HepG2 (cell line): Measurements from ENCODE around the gene AGBL1. TPM values are rescaled to one million over a fixed set of nuclear protein-coding genes. Genes with fewer than 3 reads are reported as not detected.
"Not testable (repeated sequence)": the region's sequence is repeated elsewhere in the genome, so short reads cannot be mapped to it uniquely, and the experiment has no call there.

Experiments
- ATAC-seq: fragments of 200-7000 bp; cut with Tn5 transposase; 3 replicates; pipeline ENCODE4 v1.9.1; 2020; ENCODE audit warnings: mild to moderate bottlenecking, moderate library complexity
- BruUV-seq: library from RNA; stranded (reverse); fragments of 400-500 nt; replicated peaks from 2 replicates; lab custom pipeline; 2021; lab: Mats Ljungman, UMichigan
- CTCF ChIA-PET: fragments of 300-600 bp; formaldehyde crosslinking; extraction: SDS; loops from one replicate; lab custom pipeline; 2021; ENCODE audit warnings: low total read pairs, inconsistent platforms, low intra/inter-chr PET ratio; lab: Yijun Ruan, JAX
- POLR2A ChIA-PET: fragments of 350-600 bp; sonication (Branson Sonifier 250); formaldehyde crosslinking; loops from one replicate; lab custom pipeline; 2020; ENCODE audit warnings: antibody characterized with exemption, inconsistent platforms; lab: Yijun Ruan, JAX
- DNase-seq: peaks from one replicate; pipeline ENCODE4 v3.0.0-alpha.2; 2015; ENCODE audit warnings: low spot score
- FAIRE-seq: peaks from 3 replicates; lab custom pipeline; 2011; peaks lifted over from hg19 to GRCh38; lab: Jason Lieb, UNC
- H2AFZ ChIP-seq: one replicate; pipeline ENCODE4 v1.6.1; 2011; ENCODE audit warnings: low read length, inconsistent platforms
- H3K27ac ChIP-seq: fragments of 300-600 bp; 3 replicates; pipeline ENCODE4 v1.8.0; 2011; ENCODE audit warnings: mixed run types, mild to moderate bottlenecking, mixed read lengths, low read length, inconsistent platforms; ENCODE audit not compliant: insufficient read depth; ENCODE audit errors: extremely low read length
- H3K27me3 ChIP-seq, 2 experiments: fragments of 200-600 bp in 1 of 2; 2 replicates in 1 of 2; 3 replicates in 1 of 2; pipeline versions ENCODE4 v1.6.0 to v1.8.0; 2011; ENCODE audit warnings: low read length in 2 of 2, mild to moderate bottlenecking in 2 of 2, moderate library complexity in 2 of 2, inconsistent platforms in 1 of 2; ENCODE audit not compliant: insufficient read depth in 2 of 2, control insufficient read depth in 1 of 2
- H3K36me3 ChIP-seq, 2 experiments: fragments of 200-600 bp in 1 of 2; replicated peaks in 1 of 2; 2 replicates in 1 of 2; 3 replicates in 1 of 2; pipeline versions ENCODE4 v1.5.1 to v1.8.0; 2011; ENCODE audit warnings: low read length in 2 of 2, inconsistent platforms in 1 of 2; ENCODE audit not compliant: insufficient read depth in 2 of 2, control insufficient read depth in 1 of 2
- H3K4me1 ChIP-seq: 2 replicates; pipeline ENCODE4 v1.5.1; 2012; ENCODE audit warnings: low read length, inconsistent platforms; ENCODE audit not compliant: insufficient read depth
- H3K4me2 ChIP-seq: 2 replicates; pipeline ENCODE4 v1.6.0; 2011; ENCODE audit warnings: low read depth, low read length, inconsistent platforms
- H3K4me3 ChIP-seq, 3 experiments: fragments of 200-600 bp in 1 of 3; sonication (generic), shearing (Covaris generic) in 1 of 3; replicated peaks in 1 of 3; 2 replicates each; pipeline ENCODE4 v1.5.1; 2011 to 2016; ENCODE audit warnings: low read length in 3 of 3, inconsistent platforms in 2 of 3, low read depth in 2 of 3, mild to moderate bottlenecking in 2 of 3, control low read depth in 1 of 3, mixed read lengths in 1 of 3; ENCODE audit not compliant: insufficient read depth in 1 of 3
- H3K79me2 ChIP-seq: one replicate; pipeline ENCODE4 v1.6.1; 2011; ENCODE audit warnings: low read length, inconsistent platforms; ENCODE audit not compliant: insufficient read depth
- H3K9ac ChIP-seq: 2 replicates; pipeline ENCODE4 v1.6.0; 2011; ENCODE audit warnings: mild to moderate bottlenecking, low read depth, low read length, inconsistent platforms; ENCODE audit not compliant: insufficient read depth
- H3K9me3 ChIP-seq: 2 replicates; pipeline ENCODE4 v1.5.1; 2012; ENCODE audit warnings: mild to moderate bottlenecking, low read length
- H4K20me1 ChIP-seq: 2 replicates; pipeline ENCODE4 v1.6.0; 2011; ENCODE audit warnings: inconsistent platforms, mild to moderate bottlenecking, low read length, moderate library complexity; ENCODE audit not compliant: insufficient read depth
- CEBPB ChIP-seq: IDR thresholded peaks from 2 replicates; pipeline ENCODE4 v1.6.1; 2011; ENCODE audit warnings: low read depth, low read length, improper control_type of control experiment, borderline replicate concordance
- CENPX ChIP-seq: sonication (generic); formaldehyde crosslinking; IDR thresholded peaks from 2 replicates; pipeline ENCODE4 v1.9.0; 2021; ENCODE audit warnings: mild to moderate bottlenecking, missing genetic modification reagents, moderate library complexity
- KAT8 ChIP-seq: IDR thresholded peaks from 2 replicates; pipeline ENCODE4 v1.6.1; 2016; ENCODE audit warnings: missing genetic modification reagents, missing compliant biosample characterization
- RBAK ChIP-seq: sonication (generic); formaldehyde crosslinking; IDR thresholded peaks from 2 replicates; pipeline ENCODE4 v1.5.1; 2020; ENCODE audit warnings: mild to moderate bottlenecking, missing genetic modification reagents
- SMYD3 ChIP-seq: sonication (generic); formaldehyde crosslinking; IDR thresholded peaks from 2 replicates; pipeline ENCODE4 v1.8.1; 2023; ENCODE audit warnings: mild to moderate bottlenecking, missing genetic modification reagents
- ZBTB20 ChIP-seq: sonication (generic); formaldehyde crosslinking; IDR thresholded peaks from 2 replicates; pipeline ENCODE4 v1.8.1; 2023; ENCODE audit warnings: missing genetic modification reagents, low read depth, mild to moderate bottlenecking, borderline replicate concordance
- ZNF143 ChIP-seq: sonication (generic); formaldehyde crosslinking; IDR thresholded peaks from 2 replicates; pipeline ENCODE4 v1.4.0; 2020; ENCODE audit warnings: missing genetic modification reagents
- WGBS: methylation state at CpG from one replicate; pipeline ENCODE4 v1.1.6; 2017; ENCODE audit warnings: low lambda C conversion rate; 5-methylcytosine and 5-hydroxymethylcytosine counted together
- in situ Hi-C: cut with HindIII; loops from 2 replicates; pipeline ENCODE4 v1.10.0; 2017; ENCODE audit warnings: low pct_unique_long_range_greater_than_20kb; ENCODE audit not compliant: extremely low pct_ligation_motif_present
- intact Hi-C: fragments of 100-400 bp; cut with micrococcal nuclease; formaldehyde crosslinking; loops from one replicate; pipeline ENCODE4 v1.10.0; 2022; ENCODE audit not compliant: unreplicated experiment
- polyA plus RNA-seq, 8 experiments: library from polyadenylated mRNA; depleted of rRNA in 3 of 8; stranded (reverse) in 7 of 8; unstranded in 1 of 8; fragments of >200 nt; fragmentation: Illumina TruSeq in 4 of 8; extraction: Trizol in 4 of 8; gene quantifications; 2 replicates each; pipeline versions ENCODE4 v1.2.1 to v1.2.3, GENCODE V29; 2011 to 2016; ENCODE audit warnings: low read depth in 4 of 8, missing spikeins in 1 of 8, mixed read lengths in 1 of 8; ENCODE audit not compliant: insufficient read depth in 1 of 8
- total RNA-seq, 5 experiments: library from RNA; depleted of rRNA; stranded (reverse); fragments of >200 nt; fragmentation: Illumina TruSeq; extraction: Trizol; gene quantifications; 2 replicates each; pipeline ENCODE4 v1.2.3, GENCODE V29; 2016; ENCODE audit warnings: low read depth in 1 of 5
- TF ChIP-seq, protein P1 (sequence below): sonication (generic); formaldehyde crosslinking; IDR thresholded peaks from 2 replicates; pipeline ENCODE4 v1.9.0; 2021; ENCODE audit warnings: missing genetic modification reagents, borderline replicate concordance

AGBL1 gene
- total and polyA plus RNA-seq, 2 of the 13 experiments (the other 11 are each of a cell fraction or from before 2014, with no cell fraction given) = 0.01 TPM; not detected in 1

DNA sequence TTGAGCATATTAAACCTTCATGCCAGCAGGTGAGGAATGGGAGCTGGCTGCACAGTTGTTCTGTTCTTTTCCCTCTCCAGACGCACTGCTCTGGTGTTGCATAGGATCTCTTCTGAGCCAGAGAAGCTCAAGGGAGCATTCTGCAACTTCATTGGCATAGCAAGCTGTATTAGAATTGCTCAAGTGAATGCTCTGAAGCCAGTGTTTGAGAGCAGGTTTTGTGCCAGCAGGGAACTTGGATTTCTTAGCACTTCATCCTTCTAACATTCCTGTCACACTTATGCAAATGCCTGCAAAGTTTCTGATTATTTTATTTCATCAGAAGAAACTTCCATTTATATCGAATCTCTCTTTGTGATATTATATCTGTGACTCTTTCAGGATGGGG, 366.6 kb downstream of the AGBL1 start:
- in situ Hi-C loops (no loop called here), intact Hi-C loops (no loop called here)
- H3K27ac ChIP-seq = no peak overlapping the region
- FAIRE-seq = no peak
- 0% methylated on average over 2 of the region's 2 CpGs for WGBS
- H4K20me1 ChIP-seq = no peaks in the 10 kb centered on the region
- H3K27me3 ChIP-seq = no peaks in the 10 kb centered on the region
- no peaks in the 10 kb centered on the region for H3K79me2 ChIP-seq
- H2AFZ ChIP-seq = no peak overlapping the region
- H3K36me3 ChIP-seq = no peaks in the 10 kb centered on the region
- ChIA-PET POLR2A (no interaction called here), CTCF (no interaction called here)
- no peak overlapping the region for H3K4me2 ChIP-seq
- no peak overlapping the region for H3K9ac ChIP-seq
- no peak for ATAC-seq
- H3K9me3 ChIP-seq = peaks cover 53% of the 10 kb centered on the region
- H3K4me3 ChIP-seq = no peak overlapping the region
- TF ChIP-seq ZBTB20 (CRISPR knock-in tag) = no peak
- no peak for TF ChIP-seq ZNF143
- no peak for TF ChIP-seq CEBPB
- TF ChIP-seq, protein P1, sequence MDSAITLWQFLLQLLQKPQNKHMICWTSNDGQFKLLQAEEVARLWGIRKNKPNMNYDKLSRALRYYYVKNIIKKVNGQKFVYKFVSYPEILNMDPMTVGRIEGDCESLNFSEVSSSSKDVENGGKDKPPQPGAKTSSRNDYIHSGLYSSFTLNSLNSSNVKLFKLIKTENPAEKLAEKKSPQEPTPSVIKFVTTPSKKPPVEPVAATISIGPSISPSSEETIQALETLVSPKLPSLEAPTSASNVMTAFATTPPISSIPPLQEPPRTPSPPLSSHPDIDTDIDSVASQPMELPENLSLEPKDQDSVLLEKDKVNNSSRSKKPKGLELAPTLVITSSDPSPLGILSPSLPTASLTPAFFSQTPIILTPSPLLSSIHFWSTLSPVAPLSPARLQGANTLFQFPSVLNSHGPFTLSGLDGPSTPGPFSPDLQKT (CRISPR knock-in tag) = no peak
- TF ChIP-seq RBAK (CRISPR knock-in tag) = no peak
- no peak for TF ChIP-seq KAT8 (CRISPR knock-in tag)
- no peak for TF ChIP-seq CENPX (CRISPR knock-in tag)
- no peak for TF ChIP-seq SMYD3
- DNase-seq = no peak
- H3K4me1 ChIP-seq = no peaks in the 10 kb centered on the region
- BruUV-seq = no TSS peak

DNA sequence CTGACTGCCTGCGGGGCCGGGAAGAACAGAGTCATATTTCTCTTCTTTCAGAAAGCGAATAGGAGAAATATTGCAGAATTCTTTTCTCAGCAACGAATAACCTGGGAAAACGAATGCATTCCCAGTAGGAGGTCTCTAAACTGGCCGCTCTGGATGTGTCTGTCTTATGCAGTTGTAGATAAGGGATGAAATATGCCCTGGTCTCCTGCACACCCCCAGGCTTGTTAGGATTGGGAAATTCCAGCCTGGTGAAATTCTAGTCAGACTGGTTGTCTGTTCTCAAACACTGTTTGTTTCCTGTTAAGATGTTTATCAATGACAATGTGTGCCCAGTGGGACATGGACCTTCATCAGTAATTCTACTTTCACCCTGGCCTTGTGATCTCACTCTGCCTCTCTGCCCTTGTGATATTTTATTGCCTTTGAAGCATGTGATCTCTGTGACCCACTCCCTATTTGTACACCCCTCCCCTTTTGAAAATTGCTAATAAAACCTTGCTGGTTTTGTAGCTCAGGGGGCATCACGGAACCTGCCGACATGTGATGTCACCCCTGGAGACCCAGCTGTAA, 385.9 kb downstream of the AGBL1 start:
- CTCF ChIA-PET, POLR2A ChIA-PET, intact Hi-C loops: not testable (repeated sequence)

More for the DNA sequence above, 385.9 kb downstream of the AGBL1 start:
- H3K27ac ChIP-seq, H3K4me3 ChIP-seq, DNase-seq, H4K20me1 ChIP-seq, in situ Hi-C loops, FAIRE-seq, BruUV-seq, ATAC-seq, H3K79me2 ChIP-seq, H2AFZ ChIP-seq, H3K9ac ChIP-seq, H3K36me3 ChIP-seq, H3K27me3 ChIP-seq, H3K4me1 ChIP-seq, H3K4me2 ChIP-seq: not testable (repeated sequence)
- WGBS = 8% methylated on average over 8 of the region's 8 CpGs
- peaks cover 86% of the 10 kb centered on the region for H3K9me3 ChIP-seq
